H1 (cell line): ENCODE data around the gene DNAJB13. TPM values are rescaled to one million over a fixed set of nuclear protein-coding genes. Genes with fewer than 3 reads are reported as not detected.

Experiments
- CTCF ChIA-PET: fragments of 300-600 bp; sonication (Branson Sonifier 250); formaldehyde crosslinking; loops from one replicate; lab custom pipeline; 2021; ENCODE audit not compliant: partially characterized antibody; lab: Charles Lee
- POLR2A ChIA-PET: fragments of 300-600 bp; sonication (Branson Sonifier 250); formaldehyde crosslinking; loops from one replicate; lab custom pipeline; 2021; ENCODE audit warnings: inconsistent platforms; ENCODE audit not compliant: partially characterized antibody; lab: Charles Lee
- DNase-seq, 2 experiments: peaks; one replicate each; pipeline versions ENCODE4 v3.0.0 to v3.0.0-alpha.2; 2010 to 2022; ENCODE audit warnings: low spot score in 2 of 2, low read depth in 1 of 2, mixed read lengths in 1 of 2
- FAIRE-seq: peaks from 2 replicates; lab custom pipeline; 2011; peaks lifted over from hg19 to GRCh38; lab: Jason Lieb, UNC
- H2AFZ ChIP-seq: 2 replicates; pipeline ENCODE4 v1.8.1; 2012; ENCODE audit warnings: low read length, inconsistent platforms
- H2AK5ac ChIP-seq: 2 replicates; pipeline ENCODE4 v1.6.1; 2013; ENCODE audit warnings: low read depth, low read length
- H2BK120ac ChIP-seq: replicated peaks from 2 replicates; pipeline ENCODE3; 2013; ENCODE audit warnings: low read depth, low read length, inconsistent platforms
- H2BK12ac ChIP-seq: 2 replicates; pipeline ENCODE4 v1.6.1; 2013; ENCODE audit warnings: low read depth, low read length
- H2BK15ac ChIP-seq: 2 replicates; pipeline ENCODE4 v1.6.1; 2013; ENCODE audit warnings: low read length
- H2BK20ac ChIP-seq: 2 replicates; pipeline ENCODE4 v1.6.1; 2013; ENCODE audit warnings: low read length
- H2BK5ac ChIP-seq: 2 replicates; pipeline ENCODE4 v1.6.1; 2013; ENCODE audit warnings: low read depth, low read length
- H3K14ac ChIP-seq: 2 replicates; pipeline ENCODE4 v1.6.1; 2013; ENCODE audit warnings: inconsistent platforms; ENCODE audit not compliant: insufficient read length
- H3K18ac ChIP-seq: 2 replicates; pipeline ENCODE4 v1.6.1; 2013; ENCODE audit warnings: low read length; ENCODE audit errors: extremely low read depth
- H3K23ac ChIP-seq: 2 replicates; pipeline ENCODE4 v1.6.1; 2013; ENCODE audit warnings: inconsistent platforms; ENCODE audit not compliant: insufficient read length
- H3K23me2 ChIP-seq: 2 replicates; pipeline ENCODE4 v1.6.1; 2013; ENCODE audit warnings: low read depth, low read length
- H3K27ac ChIP-seq: 2 replicates; pipeline ENCODE4 v1.6.1; 2011; ENCODE audit warnings: low read depth, low read length, inconsistent platforms
- H3K27me3 ChIP-seq, 4 experiments: replicated peaks in 1 of 4; 1 replicate in 1 of 4; 2 replicates in 3 of 4; pipeline versions ENCODE4 v1.6.1 to v1.8.1; 2011 to 2013; ENCODE audit warnings: low read length in 3 of 4, mild to moderate bottlenecking in 3 of 4, inconsistent platforms in 2 of 4, mixed read lengths in 2 of 4, moderate library complexity in 1 of 4; ENCODE audit not compliant: control insufficient read depth in 3 of 4, insufficient read depth in 3 of 4; ENCODE audit errors: extremely low read depth in 1 of 4
- H3K36me3 ChIP-seq, 4 experiments: 2 replicates each; pipeline versions ENCODE4 v1.6.1 to v1.8.1; 2011 to 2013; ENCODE audit warnings: mild to moderate bottlenecking in 4 of 4, low read length in 3 of 4, moderate library complexity in 2 of 4, control low read depth in 1 of 4, inconsistent platforms in 1 of 4; ENCODE audit not compliant: insufficient read depth in 4 of 4, control insufficient read depth in 2 of 4
- H3K4ac ChIP-seq: replicated peaks from 2 replicates; pipeline ENCODE3; 2013; ENCODE audit warnings: low read length, low read depth, mixed read lengths, inconsistent platforms; ENCODE audit not compliant: insufficient read length
- H3K4me1 ChIP-seq, 4 experiments: replicated peaks in 1 of 4; 1 replicate in 1 of 4; 2 replicates in 3 of 4; pipeline versions ENCODE4 v1.6.1 to v1.8.1; 2011 to 2013; ENCODE audit warnings: low read length in 3 of 4, inconsistent platforms in 2 of 4, mixed read lengths in 1 of 4; ENCODE audit not compliant: insufficient read depth in 4 of 4, control insufficient read depth in 3 of 4
- H3K4me2 ChIP-seq, 2 experiments: 2 replicates each; pipeline versions ENCODE4 v1.6.1 to v1.8.1; 2011 to 2013; ENCODE audit warnings: low read depth in 2 of 2, low read length in 2 of 2, control low read depth in 1 of 2, inconsistent platforms in 1 of 2, mild to moderate bottlenecking in 1 of 2; ENCODE audit not compliant: insufficient read depth in 1 of 2
- H3K4me3 ChIP-seq, 4 experiments: fragments of 200-600, 300-600 bp in 1 of 4; sonication (generic), shearing (Covaris generic), sonication (Bioruptor Twin) in 1 of 4; 2 replicates each; pipeline versions ENCODE4 v1.5.1 to v1.8.1; 2011 to 2016; ENCODE audit warnings: low read length in 4 of 4, low read depth in 3 of 4, control low read depth in 2 of 4, inconsistent platforms in 2 of 4, mild to moderate bottlenecking in 2 of 4, mixed read lengths in 1 of 4, moderate library complexity in 1 of 4; ENCODE audit not compliant: insufficient read depth in 2 of 4; ENCODE audit errors: extremely low read depth in 1 of 4
- H3K56ac ChIP-seq: replicated peaks from 2 replicates; pipeline ENCODE3; 2013; ENCODE audit warnings: low read depth, mild to moderate bottlenecking, mixed read lengths, low read length, inconsistent platforms; ENCODE audit not compliant: insufficient read length
- H3K79me1 ChIP-seq: 2 replicates; pipeline ENCODE4 v1.6.1; 2013; ENCODE audit warnings: low read depth, low read length, control low read depth
- H3K79me2 ChIP-seq, 2 experiments: 2 replicates each; pipeline versions ENCODE4 v1.6.1 to v1.8.1; 2012 to 2013; ENCODE audit warnings: low read length in 2 of 2, mild to moderate bottlenecking in 2 of 2, inconsistent platforms in 1 of 2; ENCODE audit not compliant: insufficient read depth in 2 of 2, control insufficient read depth in 1 of 2
- H3K9ac ChIP-seq, 4 experiments: replicated peaks in 1 of 4; 1 replicate in 1 of 4; 2 replicates in 3 of 4; pipeline versions ENCODE4 v1.6.1 to v1.8.1; 2011 to 2013; ENCODE audit warnings: low read depth in 3 of 4, low read length in 3 of 4, control low read depth in 2 of 4, mild to moderate bottlenecking in 2 of 4, moderate library complexity in 2 of 4, inconsistent platforms in 1 of 4; ENCODE audit errors: extremely low read depth in 1 of 4
- H3K9me3 ChIP-seq, 2 experiments: 2 replicates each; pipeline versions ENCODE4 v1.6.1 to v1.8.1; 2012 to 2013; ENCODE audit warnings: mild to moderate bottlenecking in 2 of 2, moderate library complexity in 2 of 2, control low read depth in 1 of 2, inconsistent platforms in 1 of 2, low read depth in 1 of 2, low read length in 1 of 2, mixed read lengths in 1 of 2; ENCODE audit not compliant: insufficient read depth in 2 of 2
- H4K20me1 ChIP-seq, 2 experiments: replicated peaks in 1 of 2; 2 replicates each; pipeline versions ENCODE3 to v1.8.1; 2011 to 2013; ENCODE audit warnings: inconsistent platforms in 2 of 2, low read length in 2 of 2, mild to moderate bottlenecking in 1 of 2; ENCODE audit not compliant: insufficient read depth in 2 of 2, control insufficient read depth in 1 of 2
- H4K5ac ChIP-seq: 2 replicates; pipeline ENCODE4 v1.6.1; 2013; ENCODE audit warnings: low read length, low read depth, mixed read lengths, inconsistent platforms; ENCODE audit not compliant: insufficient read length
- H4K8ac ChIP-seq: 2 replicates; pipeline ENCODE4 v1.8.0; 2013; ENCODE audit warnings: mild to moderate bottlenecking, moderate library complexity, low read length, inconsistent platforms; ENCODE audit not compliant: insufficient read depth; ENCODE audit errors: extremely low read depth
- H4K91ac ChIP-seq: replicated peaks from 2 replicates; pipeline ENCODE3; 2013; ENCODE audit warnings: low read length, mixed read lengths, inconsistent platforms; ENCODE audit not compliant: insufficient read length
- CTBP2 ChIP-seq: IDR thresholded peaks from 2 replicates; pipeline ENCODE4 v1.7.0; 2011; ENCODE audit warnings: borderline replicate concordance, mild to moderate bottlenecking, moderate library complexity, mixed read lengths, low read length; ENCODE audit not compliant: insufficient read depth, insufficient read length
- SIRT6 ChIP-seq: IDR thresholded peaks from one replicate; pipeline ENCODE4 v1.7.1; 2012; ENCODE audit warnings: low read length, inconsistent platforms
- WGBS, 2 experiments: shearing (Covaris generic) in 1 of 2; methylation state at CpG; one replicate each; pipeline versions ENCODE4 v1.1.6 to v1.1.7; 2013 to 2015; ENCODE audit warnings: low lambda C conversion rate in 2 of 2, mixed read lengths in 2 of 2, inconsistent platforms in 1 of 2, low coverage in 1 of 2, missing lambda C conversion rate in 1 of 2; ENCODE audit not compliant: insufficient replicate concordance in 2 of 2, insufficient coverage in 1 of 2, insufficient read length in 1 of 2; ENCODE audit errors: extremely low coverage in 1 of 2, missing lambda C conversion rate in 1 of 2; 5-methylcytosine and 5-hydroxymethylcytosine counted together
- polyA plus RNA-seq, 7 experiments: library from polyadenylated mRNA; depleted of rRNA in 3 of 7; stranded (reverse) in 5 of 7; unstranded in 2 of 7; fragments of >200 nt in 5 of 7; fragments of 200-250 nt in 2 of 7; gene quantifications; 1 replicate in 5 of 7; 2 replicates in 1 of 7; 4 replicates in 1 of 7; pipeline versions ENCODE4 v1.2.1 to v1.2.3, GENCODE V29; 2011 to 2013; ENCODE audit warnings: missing spikeins in 2 of 7, mixed read lengths in 2 of 7
- total RNA-seq: library from RNA; stranded (reverse); fragmentation: NEBNext Ultra II Directional; extraction: Animal tissue kit (Norgen Biotek cat#: 25700); gene quantifications from 2 replicates; pipeline ENCODE4 v1.2.1, GENCODE V29; 2021

DNAJB13 gene
- total and polyA plus RNA-seq, 2 of the 8 experiments (the other 6 are each of a cell fraction or from before 2014, with no cell fraction given), result 0.27 TPM; not detected in 1

- Histone ChIP-seq H4K5ac (no peak overlapping the region), H3K23me2 (no peaks in the 10 kb centered on the region; the same call in 1 of the 2 replicates), H3K79me1 (no peaks in the 10 kb centered on the region), H2BK5ac (no peak overlapping the region), H2BK15ac (no peak overlapping the region), H3K36me3 (no peaks in the 10 kb centered on the region), H2BK12ac (no peak overlapping the region), H2BK20ac (no peak overlapping the region), H4K91ac (no peak overlapping the region), H3K4ac (no peak overlapping the region), H3K27ac (no peak overlapping the region), H3K79me2 (no peaks in the 10 kb centered on the region), H2AFZ (no peak overlapping the region), H2BK120ac (no peak overlapping the region), H3K4me1 (no peaks in the 10 kb centered on the region), H4K8ac (no peak overlapping the region), H3K27me3 (no peaks in the 10 kb centered on the region; a peak in 1 of 7 replicates), H3K56ac (no peak overlapping the region), H3K18ac (no peak overlapping the region), H4K20me1 (no peaks in the 10 kb centered on the region), H3K4me2 (no peak overlapping the region), H3K23ac (no peak overlapping the region), H3K14ac (no peak overlapping the region), H2AK5ac (no peak overlapping the region), H3K9ac (no peak overlapping the region), H3K9me3 (no peaks in the 10 kb centered on the region), H3K4me3 (no peak overlapping the region)
- no peak for TF ChIP-seq SIRT6
- TF ChIP-seq CTBP2, result no peak
- POLR2A ChIA-PET, result interaction anchor here (1.4 to 2.6 kb wide), 2 partner anchors 14 to 17 kb away, joined by 5 to 11 read pairs; partner anchors contain the start of gene UCP2
- 92% methylated on average over 10 of the region's 10 CpGs; no CpG with 5 or more reads in 1 of the 2 experiments for WGBS, 2 experiments
- DNase-seq (no peak), FAIRE-seq (no peak)
- CTCF ChIA-PET, result interaction anchor here (0.7 to 3.1 kb wide), 9 partner anchors 9 to 682 kb away, joined by 3 to 22 read pairs (median 4); no protein-coding TSS in a partner anchor
Observed at GRCh38 chr11:73965076-73965763, 14.4 kb downstream of the DNAJB13 start.
